K562 (cell line): ENCODE measurements around the gene SEC24B. TPM values are rescaled to one million over a fixed set of nuclear protein-coding genes. Genes with fewer than 3 reads are reported as not detected.

ENCODE experiments used
- ATAC-seq: fragments of 200-7000 bp; cut with Tn5 transposase; 3 replicates; pipeline ENCODE4 v1.9.1; 2020; ENCODE audit warnings: moderate library complexity
- BruUV-seq: library from RNA; stranded (reverse); fragments of 400-500 nt; replicated peaks from 2 replicates; lab custom pipeline; 2021; lab: Mats Ljungman, UMichigan
- CTCF ChIA-PET: fragments of 300-600 bp; formaldehyde crosslinking; extraction: SDS; loops from one replicate; lab custom pipeline; 2021; ENCODE audit warnings: low intra/inter-chr PET ratio; lab: Yijun Ruan, JAX
- POLR2A ChIA-PET: fragments of 300-600, 350-650 bp; sonication (Branson Sonifier 250); formaldehyde crosslinking; extraction: SDS; loops from one replicate; lab custom pipeline; 2021; ENCODE audit warnings: antibody characterized with exemption, inconsistent platforms; lab: Yijun Ruan, JAX
- DNase-seq, 4 experiments: peaks; one replicate each; pipeline versions ENCODE4 v3.0.0 to v3.0.0-alpha.2; 2011 to 2018; ENCODE audit warnings: low spot score in 3 of 4, mixed read lengths in 3 of 4; ENCODE audit errors: extremely low read depth in 1 of 4
- FAIRE-seq: peaks from 2 replicates; lab custom pipeline; 2011; peaks lifted over from hg19 to GRCh38; lab: Jason Lieb, UNC
- H2AFZ ChIP-seq: 2 replicates; pipeline ENCODE4 v1.6.0; 2011; ENCODE audit warnings: low read depth, low read length, control low read depth, inconsistent platforms
- H3K27ac ChIP-seq: fragments of 200-600 bp; 3 replicates; pipeline ENCODE4 v1.8.0; 2011; ENCODE audit warnings: low read depth, mild to moderate bottlenecking, control low read depth, inconsistent platforms, low read length, moderate library complexity, mixed read lengths; ENCODE audit errors: extremely low read depth
- H3K27me3 ChIP-seq, 2 experiments: fragments of 300-600 bp in 1 of 2; 2 replicates in 1 of 2; 3 replicates in 1 of 2; pipeline versions ENCODE4 v1.6.0 to v1.8.0; 2011; ENCODE audit warnings: inconsistent platforms in 2 of 2, low read length in 2 of 2, mild to moderate bottlenecking in 1 of 2, mixed read lengths in 1 of 2, moderate library complexity in 1 of 2; ENCODE audit not compliant: control insufficient read depth in 2 of 2, insufficient read depth in 2 of 2
- H3K36me3 ChIP-seq: fragments of 300-600 bp; 3 replicates; pipeline ENCODE4 v1.8.0; 2011; ENCODE audit warnings: mild to moderate bottlenecking, low read length, inconsistent platforms; ENCODE audit not compliant: control insufficient read depth, insufficient read depth
- H3K4me1 ChIP-seq, 2 experiments: fragments of 200-600 bp in 1 of 2; replicated peaks in 1 of 2; 2 replicates in 1 of 2; 3 replicates in 1 of 2; pipeline versions ENCODE4 v1.5.1 to v1.8.0; 2011; ENCODE audit warnings: inconsistent platforms in 2 of 2, low read length in 2 of 2, mild to moderate bottlenecking in 1 of 2, mixed read lengths in 1 of 2, moderate library complexity in 1 of 2; ENCODE audit not compliant: control insufficient read depth in 2 of 2, insufficient read depth in 2 of 2
- H3K4me2 ChIP-seq: 2 replicates; pipeline ENCODE4 v1.6.1; 2011; ENCODE audit warnings: low read length, control low read depth, inconsistent platforms, mixed read lengths; ENCODE audit not compliant: insufficient read depth
- H3K4me3 ChIP-seq: fragments of 200-600 bp; sonication (generic), shearing (Covaris generic); 2 replicates; pipeline ENCODE4 v1.5.1; 2016; ENCODE audit warnings: control low read depth, inconsistent platforms
- H3K79me2 ChIP-seq: fragments of 200-600 bp; 3 replicates; pipeline ENCODE4 v1.8.0; 2011; ENCODE audit warnings: low read length, inconsistent platforms; ENCODE audit not compliant: control insufficient read depth, insufficient read depth
- H3K9ac ChIP-seq, 2 experiments: 2 replicates each; pipeline versions ENCODE4 v1.6.0 to v1.6.1; 2011; ENCODE audit warnings: low read depth in 2 of 2, low read length in 2 of 2, control low read depth in 1 of 2, inconsistent platforms in 1 of 2, mild to moderate bottlenecking in 1 of 2, mixed read lengths in 1 of 2; ENCODE audit not compliant: insufficient read depth in 1 of 2
- H3K9me1 ChIP-seq: one replicate; pipeline ENCODE4 v1.6.0; 2011; ENCODE audit warnings: inconsistent platforms, mild to moderate bottlenecking, low read length, moderate library complexity; ENCODE audit not compliant: control insufficient read depth, insufficient read depth
- H3K9me3 ChIP-seq: replicated peaks from 2 replicates; pipeline ENCODE4 v1.5.1; 2011; ENCODE audit warnings: low read depth, low read length, inconsistent platforms; ENCODE audit not compliant: control insufficient read depth, insufficient read depth
- H4K20me1 ChIP-seq: replicated peaks from 2 replicates; pipeline ENCODE4 v1.6.1; 2011; ENCODE audit warnings: low read length, inconsistent platforms, mixed read lengths; ENCODE audit not compliant: control insufficient read depth, insufficient read depth
- CBX1 ChIP-seq: sonication (generic); IDR thresholded peaks from 2 replicates; pipeline ENCODE4 v1.6.1; 2016; ENCODE audit warnings: antibody characterized with exemption, low read depth, mild to moderate bottlenecking
- CEBPG ChIP-seq, 3 experiments: fragments of 200-800 bp in 1 of 3; sonication (Bioruptor generic) in 1 of 3; sonication (generic) in 1 of 3; formaldehyde crosslinking in 1 of 3; IDR thresholded peaks in 2 of 3; conservative IDR thresholded peaks in 1 of 3; 2 replicates each; pipeline versions ENCODE4 v1.6.1 to v1.8.0; 2016 to 2022; ENCODE audit warnings: missing compliant biosample characterization in 2 of 3, missing genetic modification characterization in 2 of 3, mild to moderate bottlenecking in 1 of 3, missing genetic modification reagents in 1 of 3
- PURB ChIP-seq: sonication (generic); formaldehyde crosslinking; IDR thresholded peaks from 2 replicates; pipeline ENCODE4 v1.9.0; 2021; ENCODE audit warnings: low read depth, mild to moderate bottlenecking, missing genetic modification reagents
- SIN3B ChIP-seq: fragments of 450-650 bp; IDR thresholded peaks from 2 replicates; pipeline ENCODE4 v1.6.1; 2017; ENCODE audit warnings: low read depth, mild to moderate bottlenecking, moderate library complexity
- SNIP1 ChIP-seq: fragments of 450-650 bp; IDR thresholded peaks from 2 replicates; pipeline ENCODE4 v1.7.1; 2017; ENCODE audit warnings: low read depth, mild to moderate bottlenecking
- ZC3H11A ChIP-seq: IDR thresholded peaks from 2 replicates; pipeline ENCODE4 v1.6.1; 2012; ENCODE audit warnings: low read depth, low read length, improper control_type of control experiment
- WGBS: fragments of 100-300 bp; shearing (Covaris generic); methylation state at CpG from one replicate; pipeline ENCODE4 v1.1.6; 2016; ENCODE audit warnings: low coverage, mixed read lengths; ENCODE audit not compliant: insufficient coverage; ENCODE audit errors: missing lambda C conversion rate; 5-methylcytosine and 5-hydroxymethylcytosine counted together
- in situ Hi-C: fragments of 300-500 bp; cut with MboI; formaldehyde crosslinking; loops from 4 replicates; pipeline ENCODE4 v1.15.0; 2018; ENCODE audit warnings: inconsistent platforms, mixed read lengths
- intact Hi-C: fragments of 100-400 bp; cut with micrococcal nuclease; formaldehyde crosslinking; loops from 2 replicates; pipeline ENCODE4 v1.14.2; 2022
- polyA plus RNA-seq, 8 experiments: library from polyadenylated mRNA; depleted of rRNA in 4 of 8; stranded (reverse) in 5 of 8; unstranded in 3 of 8; fragments of >200 nt; fragmentation: Nextera tagmentation in 2 of 8; fragmentation: Illumina TruSeq in 1 of 8; extraction: Ambion mirVana in 2 of 8; extraction: Trizol in 1 of 8; gene quantifications; 2 replicates each; pipeline versions ENCODE4 v1.2.1 to v1.2.3, GENCODE V29; 2011 to 2014; ENCODE audit warnings: inconsistent platforms in 1 of 8, missing spikeins in 1 of 8
- total RNA-seq, 7 experiments: library from RNA; depleted of rRNA in 6 of 7; stranded (reverse); fragments of >200 nt in 6 of 7; fragmentation: Illumina TruSeq in 2 of 7; extraction: Trizol in 2 of 7; gene quantifications; 2 replicates each; pipeline versions ENCODE4 v1.2.1 to v1.2.3, GENCODE V29; 2011 to 2021; ENCODE audit warnings: low replicate concordance in 1 of 7
- TF ChIP-seq, protein P1 (sequence below): fragments of 200-600 bp; sonication (generic); IDR thresholded peaks from one replicate; pipeline ENCODE4 v1.6.1; 2012; ENCODE audit warnings: mild to moderate bottlenecking, low read depth, low read length, inconsistent platforms
- TF ChIP-seq, protein P2 (sequence below), 2 experiments: fragments of 450-650 bp in 1 of 2; sonication (generic) in 1 of 2; formaldehyde crosslinking in 1 of 2; IDR thresholded peaks in 1 of 2; conservative IDR thresholded peaks in 1 of 2; 2 replicates each; pipeline versions ENCODE4 v1.6.1 to v1.8.1; 2016 to 2023; ENCODE audit warnings: mild to moderate bottlenecking in 2 of 2, moderate library complexity in 2 of 2, inconsistent platforms in 1 of 2, missing genetic modification reagents in 1 of 2

SEC24B gene
- total and polyA plus RNA-seq, 9 of the 15 experiments (the other 6 are each of a cell fraction or from before 2014, with no cell fraction given): 6.3 to 46.4 (median 17.1) TPM

DNA sequence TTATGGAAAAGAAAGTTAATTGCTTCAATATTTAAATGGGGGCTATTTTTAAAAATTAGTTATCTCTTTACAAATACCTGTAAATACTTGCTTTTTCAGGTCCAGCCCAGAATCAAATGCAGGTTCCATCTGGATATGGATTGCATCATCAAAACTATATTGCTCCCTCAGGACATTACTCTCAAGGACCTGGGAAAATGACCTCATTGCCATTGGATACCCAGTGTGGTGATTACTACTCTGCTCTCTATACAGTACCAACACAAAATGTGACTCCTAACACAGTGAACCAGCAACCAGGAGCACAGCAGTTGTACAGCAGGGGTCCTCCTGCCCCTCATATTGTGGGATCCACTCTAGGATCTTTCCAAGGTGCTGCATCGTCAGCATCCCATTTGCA is 29.2 kb downstream of the SEC24B start:
- intact Hi-C loops: no loop called here
- POLR2A ChIA-PET: no interaction called here
- no peaks in the 10 kb centered on the region for H3K9me1 ChIP-seq
- H3K9me3 ChIP-seq: no peaks in the 10 kb centered on the region
- H3K4me2 ChIP-seq: no peak overlapping the region
- no peak overlapping the region for H2AFZ ChIP-seq
- H3K27me3 ChIP-seq: no peaks in the 10 kb centered on the region
- H3K36me3 ChIP-seq: peaks cover 36% of the 10 kb centered on the region
- no peak for DNase-seq
- FAIRE-seq: no peak
- CTCF ChIA-PET: no interaction called here
- H3K9ac ChIP-seq: no peak overlapping the region
- TF ChIP-seq SIN3B (no peak), SNIP1 (no peak), ZC3H11A (no peak), CBX1 (no peak), CEBPG (CRISPR knock-in tag; IDR thresholded peaks at IDR 0.05) (no peak), CEBPG (tag; conservative IDR thresholded peaks at IDR 0.05 in 1 of 2, IDR thresholded peaks at IDR 0.05 in 1 of 2) (peak; percentile 65 to 70), PURB (CRISPR knock-in tag) (no peak)
- TF ChIP-seq, protein P1, sequence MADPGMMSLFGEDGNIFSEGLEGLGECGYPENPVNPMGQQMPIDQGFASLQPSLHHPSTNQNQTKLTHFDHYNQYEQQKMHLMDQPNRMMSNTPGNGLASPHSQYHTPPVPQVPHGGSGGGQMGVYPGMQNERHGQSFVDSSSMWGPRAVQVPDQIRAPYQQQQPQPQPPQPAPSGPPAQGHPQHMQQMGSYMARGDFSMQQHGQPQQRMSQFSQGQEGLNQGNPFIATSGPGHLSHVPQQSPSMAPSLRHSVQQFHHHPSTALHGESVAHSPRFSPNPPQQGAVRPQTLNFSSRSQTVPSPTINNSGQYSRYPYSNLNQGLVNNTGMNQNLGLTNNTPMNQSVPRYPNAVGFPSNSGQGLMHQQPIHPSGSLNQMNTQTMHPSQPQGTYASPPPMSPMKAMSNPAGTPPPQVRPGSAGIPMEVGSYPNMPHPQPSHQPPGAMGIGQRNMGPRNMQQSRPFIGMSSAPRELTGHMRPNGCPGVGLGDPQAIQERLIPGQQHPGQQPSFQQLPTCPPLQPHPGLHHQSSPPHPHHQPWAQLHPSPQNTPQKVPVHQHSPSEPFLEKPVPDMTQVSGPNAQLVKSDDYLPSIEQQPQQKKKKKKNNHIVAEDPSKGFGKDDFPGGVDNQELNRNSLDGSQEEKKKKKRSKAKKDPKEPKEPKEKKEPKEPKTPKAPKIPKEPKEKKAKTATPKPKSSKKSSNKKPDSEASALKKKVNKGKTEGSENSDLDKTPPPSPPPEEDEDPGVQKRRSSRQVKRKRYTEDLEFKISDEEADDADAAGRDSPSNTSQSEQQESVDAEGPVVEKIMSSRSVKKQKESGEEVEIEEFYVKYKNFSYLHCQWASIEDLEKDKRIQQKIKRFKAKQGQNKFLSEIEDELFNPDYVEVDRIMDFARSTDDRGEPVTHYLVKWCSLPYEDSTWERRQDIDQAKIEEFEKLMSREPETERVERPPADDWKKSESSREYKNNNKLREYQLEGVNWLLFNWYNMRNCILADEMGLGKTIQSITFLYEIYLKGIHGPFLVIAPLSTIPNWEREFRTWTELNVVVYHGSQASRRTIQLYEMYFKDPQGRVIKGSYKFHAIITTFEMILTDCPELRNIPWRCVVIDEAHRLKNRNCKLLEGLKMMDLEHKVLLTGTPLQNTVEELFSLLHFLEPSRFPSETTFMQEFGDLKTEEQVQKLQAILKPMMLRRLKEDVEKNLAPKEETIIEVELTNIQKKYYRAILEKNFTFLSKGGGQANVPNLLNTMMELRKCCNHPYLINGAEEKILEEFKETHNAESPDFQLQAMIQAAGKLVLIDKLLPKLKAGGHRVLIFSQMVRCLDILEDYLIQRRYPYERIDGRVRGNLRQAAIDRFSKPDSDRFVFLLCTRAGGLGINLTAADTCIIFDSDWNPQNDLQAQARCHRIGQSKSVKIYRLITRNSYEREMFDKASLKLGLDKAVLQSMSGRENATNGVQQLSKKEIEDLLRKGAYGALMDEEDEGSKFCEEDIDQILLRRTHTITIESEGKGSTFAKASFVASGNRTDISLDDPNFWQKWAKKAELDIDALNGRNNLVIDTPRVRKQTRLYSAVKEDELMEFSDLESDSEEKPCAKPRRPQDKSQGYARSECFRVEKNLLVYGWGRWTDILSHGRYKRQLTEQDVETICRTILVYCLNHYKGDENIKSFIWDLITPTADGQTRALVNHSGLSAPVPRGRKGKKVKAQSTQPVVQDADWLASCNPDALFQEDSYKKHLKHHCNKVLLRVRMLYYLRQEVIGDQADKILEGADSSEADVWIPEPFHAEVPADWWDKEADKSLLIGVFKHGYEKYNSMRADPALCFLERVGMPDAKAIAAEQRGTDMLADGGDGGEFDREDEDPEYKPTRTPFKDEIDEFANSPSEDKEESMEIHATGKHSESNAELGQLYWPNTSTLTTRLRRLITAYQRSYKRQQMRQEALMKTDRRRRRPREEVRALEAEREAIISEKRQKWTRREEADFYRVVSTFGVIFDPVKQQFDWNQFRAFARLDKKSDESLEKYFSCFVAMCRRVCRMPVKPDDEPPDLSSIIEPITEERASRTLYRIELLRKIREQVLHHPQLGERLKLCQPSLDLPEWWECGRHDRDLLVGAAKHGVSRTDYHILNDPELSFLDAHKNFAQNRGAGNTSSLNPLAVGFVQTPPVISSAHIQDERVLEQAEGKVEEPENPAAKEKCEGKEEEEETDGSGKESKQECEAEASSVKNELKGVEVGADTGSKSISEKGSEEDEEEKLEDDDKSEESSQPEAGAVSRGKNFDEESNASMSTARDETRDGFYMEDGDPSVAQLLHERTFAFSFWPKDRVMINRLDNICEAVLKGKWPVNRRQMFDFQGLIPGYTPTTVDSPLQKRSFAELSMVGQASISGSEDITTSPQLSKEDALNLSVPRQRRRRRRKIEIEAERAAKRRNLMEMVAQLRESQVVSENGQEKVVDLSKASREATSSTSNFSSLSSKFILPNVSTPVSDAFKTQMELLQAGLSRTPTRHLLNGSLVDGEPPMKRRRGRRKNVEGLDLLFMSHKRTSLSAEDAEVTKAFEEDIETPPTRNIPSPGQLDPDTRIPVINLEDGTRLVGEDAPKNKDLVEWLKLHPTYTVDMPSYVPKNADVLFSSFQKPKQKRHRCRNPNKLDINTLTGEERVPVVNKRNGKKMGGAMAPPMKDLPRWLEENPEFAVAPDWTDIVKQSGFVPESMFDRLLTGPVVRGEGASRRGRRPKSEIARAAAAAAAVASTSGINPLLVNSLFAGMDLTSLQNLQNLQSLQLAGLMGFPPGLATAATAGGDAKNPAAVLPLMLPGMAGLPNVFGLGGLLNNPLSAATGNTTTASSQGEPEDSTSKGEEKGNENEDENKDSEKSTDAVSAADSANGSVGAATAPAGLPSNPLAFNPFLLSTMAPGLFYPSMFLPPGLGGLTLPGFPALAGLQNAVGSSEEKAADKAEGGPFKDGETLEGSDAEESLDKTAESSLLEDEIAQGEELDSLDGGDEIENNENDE: no peak
- TF ChIP-seq, protein P2, sequence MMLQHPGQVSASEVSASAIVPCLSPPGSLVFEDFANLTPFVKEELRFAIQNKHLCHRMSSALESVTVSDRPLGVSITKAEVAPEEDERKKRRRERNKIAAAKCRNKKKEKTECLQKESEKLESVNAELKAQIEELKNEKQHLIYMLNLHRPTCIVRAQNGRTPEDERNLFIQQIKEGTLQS (IDR thresholded peaks at IDR 0.05): peak; percentile 64
- TF ChIP-seq, protein P2 (CRISPR knock-in tag; conservative IDR thresholded peaks at IDR 0.05): no peak
- TF ChIP-seq, all 486 proteins: peak for 2
- no TSS peak for BruUV-seq
- WGBS: 90% methylated on average over 1 of the region's 1 CpG
- in situ Hi-C loops: no loop called here
- Histone ChIP-seq H3K4me3 (no peak overlapping the region), H3K4me1 (no peaks in the 10 kb centered on the region), H4K20me1 (no peaks in the 10 kb centered on the region), H3K27ac (no peak overlapping the region), H3K79me2 (peaks cover 85% of the 10 kb centered on the region)
- no peak for ATAC-seq
